Measurements from ENCODE around the gene NME1. TPM values are rescaled to one million over a fixed set of nuclear protein-coding genes. Genes with fewer than 3 reads are reported as not detected.

The NME1 gene
- 58.4 and 106 TPM in 2 replicates for total RNA-seq

GRCh38 chr17:51153210-51154072 lies at the start of gene NME1:
Gene NME1 (plus strand): TSS chr17:51153559. CDS start chr17:51155655, 2,096 bp downstream.

GRCh38 chr17:51120739-51121619 lies 32.4 kb upstream of the NME1 start, which contains the start of gene SPAG9:
Gene SPAG9 (minus strand): TSS chr17:51120868. CDS start chr17:51120656, 212 bp downstream.

GRCh38 chr17:51166198-51166986 lies 13.0 kb downstream of the NME1 start, which contains the start of gene NME2:
Gene NME2 (plus strand): TSS chr17:51166411. CDS start chr17:51166831, 420 bp downstream.

Other genes with a start within 250 kb of the NME1 start
- 91.9 and 92.8 TPM in 2 replicates for gene SPAG9, start 32.7 kb upstream of the NME1 start, total RNA-seq
- 428 and 585 TPM in 2 replicates for gene NME2, start 12.9 kb downstream of the NME1 start, total RNA-seq
- gene MBTD1, start 106.5 kb downstream of the NME1 start, total RNA-seq = 10.3 and 12.9 TPM in 2 replicates
- gene UTP18, start 107.0 kb downstream of the NME1 start, total RNA-seq = 43.5 and 44.1 TPM in 2 replicates

All from placental pericyte (primary cell).